ENCODE measurements around the gene NPHS1. TPM values are rescaled to one million over a fixed set of nuclear protein-coding genes. Genes with fewer than 3 reads are reported as not detected.
"Not testable (repeated sequence)": the region's sequence is repeated elsewhere in the genome, so short reads cannot be mapped to it uniquely, and the experiment has no call there.

NPHS1 gene
- total and polyA plus RNA-seq, 7 experiments from 2014 or later, result 0.30 to 0.51 TPM; not detected in 5

DNA sequence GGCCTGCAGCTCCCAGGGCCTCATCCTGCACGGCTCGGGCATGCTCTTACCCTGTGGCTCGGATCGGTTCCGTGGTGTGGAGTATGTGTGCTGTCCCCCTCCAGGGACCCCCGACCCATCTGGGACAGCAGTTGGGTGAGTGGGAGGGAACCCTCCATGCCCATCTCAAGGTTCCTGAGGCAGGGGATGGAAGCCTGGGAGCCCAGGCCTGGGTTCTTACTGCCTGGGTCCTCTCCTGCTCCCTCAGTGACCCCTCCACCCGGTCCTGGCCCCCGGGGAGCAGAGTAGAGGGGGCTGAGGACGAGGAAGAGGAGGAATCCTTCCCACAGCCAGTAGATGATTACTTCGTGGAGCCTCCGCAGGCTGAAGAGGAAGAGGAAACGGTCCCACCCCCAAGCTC, 19.3 kb upstream of the NPHS1 start:
- Mint-ChIP-seq H3K27me3 (peaks cover 19 to 48% (median 39%) of the 10 kb centered on the region in 5 donors), H3K27ac (no peak overlapping the region), H3K4me1 (peaks cover 13 to 23% (median 17%) of the 10 kb centered on the region in 7 donors), H3K36me3 (peaks cover 0 to 6% (median 0%) of the 10 kb centered on the region in 5 donors), H3K4me3 (no peak overlapping the region), H3K9me3 (peaks cover 0 to 4% (median 0%) of the 10 kb centered on the region in 11 donors)
- Histone ChIP-seq H3K4me3 (ENCODE audit: low read length) (no peak overlapping the region), H3K4me1 (ENCODE audit: control insufficient read depth in 2 of 2, insufficient read depth in 2 of 2, low read length in 2 of 2) (peaks cover 16 to 18% of the 10 kb centered on the region in 2 donors), H3K27ac (ENCODE audit: low read depth, low read length) (no peak overlapping the region), H3K36me3 (ENCODE audit: control insufficient read depth in 2 of 3, insufficient read depth in 3 of 3, low read length in 3 of 3) (no peaks in the 10 kb centered on the region), H3K27me3 (ENCODE audit: control insufficient read depth in 2 of 2, insufficient read depth in 2 of 2, low read length in 2 of 2) (peaks cover 5 to 7% of the 10 kb centered on the region in 2 donors), H3K9me3 (ENCODE audit: control insufficient read depth in 2 of 3, low read length in 3 of 3) (no peaks in the 10 kb centered on the region)
- ATAC-seq (no peak), DNase-seq (no peak)
- POLR2A ChIA-PET, result no interaction called here
- CTCF ChIA-PET, result no interaction called here
- intact Hi-C loops (cut with micrococcal nuclease), result no loop called here

DNA sequence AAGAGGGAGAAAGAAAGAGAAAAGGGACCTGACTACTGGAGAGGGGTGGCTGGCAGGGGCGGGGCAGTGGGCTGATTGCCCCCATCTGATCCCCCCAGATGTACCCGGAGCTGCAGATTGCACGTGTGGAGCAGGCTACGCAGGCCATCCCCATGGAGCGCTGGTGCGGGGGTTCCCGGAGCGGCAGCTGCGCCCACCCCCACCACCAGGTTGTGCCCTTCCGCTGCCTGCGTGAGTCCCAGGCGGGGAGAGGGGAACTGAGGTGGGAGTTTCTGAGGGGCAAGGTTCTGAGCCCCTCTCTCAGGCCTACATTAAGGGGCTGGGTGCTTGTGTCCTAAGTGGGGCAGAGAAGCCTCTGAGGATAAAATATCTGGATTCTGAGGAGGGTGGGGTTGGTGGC, 18.5 kb upstream of the NPHS1 start:
- ATAC-seq (no peak), DNase-seq (no peak)
- Mint-ChIP-seq H3K4me1 (peaks cover 13 to 23% (median 17%) of the 10 kb centered on the region in 7 donors), H3K36me3 (peaks cover 0 to 1% (median 0%) of the 10 kb centered on the region in 5 donors), H3K4me3 (peak overlapping the region in 2 of 10 donors; percentile 16 to 23), H3K27ac (no peak overlapping the region), H3K27me3 (peaks cover 22 to 49% (median 42%) of the 10 kb centered on the region in 5 donors), H3K9me3 (peaks cover 0 to 4% (median 0%) of the 10 kb centered on the region in 11 donors)
- POLR2A ChIA-PET, result no interaction called here
- Histone ChIP-seq H3K9me3 (ENCODE audit: control insufficient read depth in 2 of 3, low read length in 3 of 3) (no peaks in the 10 kb centered on the region), H3K4me1 (ENCODE audit: control insufficient read depth in 2 of 2, insufficient read depth in 2 of 2, low read length in 2 of 2) (peaks cover 16 to 18% of the 10 kb centered on the region in 2 donors), H3K27me3 (ENCODE audit: control insufficient read depth in 2 of 2, insufficient read depth in 2 of 2, low read length in 2 of 2) (peaks cover 5 to 7% of the 10 kb centered on the region in 2 donors), H3K27ac (ENCODE audit: low read depth, low read length) (no peak overlapping the region), H3K4me3 (ENCODE audit: low read length) (no peak overlapping the region), H3K36me3 (ENCODE audit: control insufficient read depth in 2 of 3, insufficient read depth in 3 of 3, low read length in 3 of 3) (no peaks in the 10 kb centered on the region)
- CTCF ChIA-PET, result no interaction called here
- intact Hi-C loops (cut with micrococcal nuclease), result no loop called here

DNA sequence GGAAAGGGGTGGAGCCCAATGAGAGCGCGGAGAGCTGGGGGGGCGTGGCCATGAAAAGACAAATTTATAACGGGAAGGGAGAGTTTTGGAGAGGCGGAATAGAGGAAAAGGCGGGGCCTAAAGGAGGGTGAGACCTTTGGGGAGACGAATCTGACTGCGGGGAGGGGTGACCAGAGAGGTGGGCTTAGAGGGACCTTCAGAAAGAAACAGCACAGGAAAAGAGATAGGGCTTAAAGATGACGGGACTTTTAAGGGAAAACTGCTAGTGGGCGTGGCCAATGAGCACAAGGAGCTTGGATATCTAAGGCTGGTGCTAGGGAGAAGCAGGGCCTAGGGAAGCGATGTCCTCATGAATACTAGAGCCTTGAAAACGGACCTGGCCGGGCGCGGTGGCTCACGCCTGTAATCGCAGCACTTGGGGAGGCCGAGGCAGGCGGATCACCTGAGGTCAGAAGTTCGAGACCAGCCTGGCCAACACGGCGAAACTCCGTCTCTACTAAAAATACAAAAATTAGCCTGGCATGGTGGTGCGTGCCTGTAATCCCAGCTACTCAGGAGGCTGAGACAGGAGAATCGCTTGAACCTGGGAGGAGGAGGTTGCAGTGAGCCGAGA, 17.9 kb upstream of the NPHS1 start:
- POLR2A ChIA-PET; H3K9me3 Mint-ChIP-seq; ATAC-seq; intact Hi-C loops (cut with micrococcal nuclease); DNase-seq; H3K4me3 ChIP-seq (ENCODE audit: low read length); H3K27me3 ChIP-seq (ENCODE audit: control insufficient read depth in 2 of 2, insufficient read depth in 2 of 2, low read length in 2 of 2); CTCF ChIA-PET; H3K27ac ChIP-seq (ENCODE audit: low read depth, low read length); H3K36me3 Mint-ChIP-seq; H3K9me3 ChIP-seq (ENCODE audit: control insufficient read depth in 2 of 3, low read length in 3 of 3); H3K36me3 ChIP-seq (ENCODE audit: control insufficient read depth in 2 of 3, insufficient read depth in 3 of 3, low read length in 3 of 3): not testable (repeated sequence)
- Mint-ChIP-seq H3K27me3 (peaks cover 22 to 55% (median 42%) of the 10 kb centered on the region in 5 donors), H3K4me3 (peak overlapping the region; percentile 75 to 92 (median 82)), H3K27ac (peak overlapping the region in 4 of 9 donors; percentile 20 to 68 (median 53)), H3K4me1 (peaks cover 13 to 23% (median 17%) of the 10 kb centered on the region in 7 donors)
- H3K4me1 ChIP-seq (ENCODE audit: control insufficient read depth in 2 of 2, insufficient read depth in 2 of 2, low read length in 2 of 2), result peaks cover 16 to 18% of the 10 kb centered on the region in 2 donors

DNA sequence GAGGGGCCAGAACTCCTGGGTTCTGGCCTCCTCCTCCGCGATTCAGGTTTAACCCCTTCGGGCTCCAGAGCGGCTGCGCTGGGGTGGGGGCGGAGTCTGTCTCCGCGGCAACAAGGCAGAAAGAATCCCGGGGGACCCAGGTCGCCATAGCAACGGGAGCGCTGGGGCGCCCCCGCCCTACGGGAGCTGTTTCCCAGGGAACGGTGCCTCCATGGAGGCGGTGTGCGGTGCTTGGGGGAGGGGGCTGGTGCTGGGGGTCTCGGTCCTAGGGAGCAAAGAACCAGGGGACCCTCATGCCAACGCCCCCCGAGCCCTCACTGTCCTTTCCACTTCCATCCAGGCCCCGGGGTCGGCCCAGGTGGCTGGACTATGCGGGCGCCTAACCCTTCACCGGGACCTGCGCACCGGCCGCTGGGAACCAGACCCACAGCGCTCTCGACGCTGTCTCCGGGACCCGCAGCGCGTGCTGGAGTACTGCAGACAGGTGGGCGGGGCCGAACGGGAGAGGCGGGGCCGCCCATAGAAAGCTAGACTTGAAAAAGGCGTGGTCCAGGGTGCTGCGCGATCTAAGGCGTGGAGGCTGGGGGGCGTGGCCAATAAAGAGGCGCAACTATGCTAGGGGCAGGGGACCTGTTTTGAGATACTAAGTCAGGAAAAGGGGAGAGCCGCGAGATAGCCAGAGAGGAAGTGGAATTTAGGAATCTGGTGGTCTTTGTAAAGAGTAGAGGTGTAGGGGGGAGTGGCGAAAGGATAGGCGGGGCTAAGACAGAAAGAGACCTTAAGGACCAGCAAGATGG, 17.2 kb upstream of the NPHS1 start:
- Histone ChIP-seq H3K9me3 (ENCODE audit: control insufficient read depth in 2 of 3, low read length in 3 of 3) (no peaks in the 10 kb centered on the region), H3K4me3 (ENCODE audit: low read length) (no peak overlapping the region), H3K27ac (ENCODE audit: low read depth, low read length) (no peak overlapping the region), H3K27me3 (ENCODE audit: control insufficient read depth in 2 of 2, insufficient read depth in 2 of 2, low read length in 2 of 2) (peaks cover 5 to 7% of the 10 kb centered on the region in 2 donors), H3K4me1 (ENCODE audit: control insufficient read depth in 2 of 2, insufficient read depth in 2 of 2, low read length in 2 of 2) (peaks cover 16 to 18% of the 10 kb centered on the region in 2 donors), H3K36me3 (ENCODE audit: control insufficient read depth in 2 of 3, insufficient read depth in 3 of 3, low read length in 3 of 3) (no peaks in the 10 kb centered on the region)
- Mint-ChIP-seq H3K36me3 (peaks cover 0 to 8% (median 0%) of the 10 kb centered on the region in 5 donors), H3K9me3 (peaks cover 0 to 7% (median 0%) of the 10 kb centered on the region in 11 donors), H3K4me1 (peaks cover 13 to 22% (median 17%) of the 10 kb centered on the region in 7 donors), H3K27me3 (peaks cover 22 to 57% (median 42%) of the 10 kb centered on the region in 5 donors), H3K4me3 (peak overlapping the region; percentile 75 to 92 (median 82)), H3K27ac (peak overlapping the region in 5 of 9 donors; percentile 12 to 68 (median 53))
- ChIA-PET CTCF (no interaction called here), POLR2A (interaction anchor here (1.2 kb wide), 1 partner anchor 29 kb away, joined by 5 read pairs; no protein-coding TSS in a partner anchor)
- DNase-seq (peak; percentile 55 to 88 (median 78)), ATAC-seq (peak; percentile 95)
- intact Hi-C loops (cut with micrococcal nuclease), result loop anchor here (1.0 to 5.0 kb wide), 8 partner anchors 33 to 221 kb away; partner anchors contain the start of genes ARHGAP33 (in 2 of the 2), ALKBH6 (in 1 of the 2), COX6B1 (in 1 of the 2) and HCST (in 1 of the 2)

DNA sequence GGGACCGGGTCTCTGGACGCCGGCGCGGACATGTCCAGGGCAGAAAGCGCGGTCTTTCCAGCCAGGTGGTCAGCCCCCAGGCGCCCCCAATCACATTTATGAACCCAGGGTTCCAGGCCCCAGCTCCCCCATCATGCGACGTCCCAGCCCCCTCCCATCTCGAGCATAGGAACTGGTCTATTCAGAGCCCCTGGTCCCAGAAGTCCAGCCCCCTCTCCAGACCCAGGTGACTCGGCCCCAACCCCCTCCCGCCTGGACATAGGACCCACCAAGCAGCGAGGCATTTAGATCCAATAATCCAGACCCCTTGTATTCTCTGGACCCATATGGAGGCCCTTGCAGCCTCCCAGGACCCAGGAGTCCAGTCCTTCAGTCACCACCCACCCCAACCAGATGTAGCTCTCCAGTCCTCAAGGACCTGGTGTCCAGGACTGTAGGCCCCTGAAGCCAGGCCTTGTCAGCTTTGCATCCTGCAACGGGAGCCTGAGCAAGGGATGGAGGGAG, 16.6 kb upstream of the NPHS1 start:
- Mint-ChIP-seq H3K27ac (peak overlapping the region in 1 of 9 donors; percentile 30), H3K4me3 (peak overlapping the region; percentile 21 to 92 (median 72)), H3K4me1 (peaks cover 13 to 22% (median 17%) of the 10 kb centered on the region in 7 donors), H3K27me3 (peaks cover 22 to 58% (median 41%) of the 10 kb centered on the region in 5 donors), H3K36me3 (peaks cover 0 to 8% (median 0%) of the 10 kb centered on the region in 5 donors), H3K9me3 (peaks cover 0 to 6% (median 0%) of the 10 kb centered on the region in 11 donors)
- intact Hi-C loops (cut with micrococcal nuclease), result loop anchor here (1.0 to 5.0 kb wide), 9 partner anchors 10 to 221 kb away; partner anchors contain the start of genes ARHGAP33 (in 2 of the 2), ALKBH6 (in 1 of the 2), COX6B1 (in 1 of the 2) and HCST (in 1 of the 2)
- Histone ChIP-seq H3K9me3 (ENCODE audit: control insufficient read depth in 2 of 3, low read length in 3 of 3) (no peaks in the 10 kb centered on the region), H3K4me3 (ENCODE audit: low read length) (no peak overlapping the region), H3K36me3 (ENCODE audit: control insufficient read depth in 2 of 3, insufficient read depth in 3 of 3, low read length in 3 of 3) (no peaks in the 10 kb centered on the region), H3K27me3 (ENCODE audit: control insufficient read depth in 2 of 2, insufficient read depth in 2 of 2, low read length in 2 of 2) (peaks cover 5 to 7% of the 10 kb centered on the region in 2 donors), H3K4me1 (ENCODE audit: control insufficient read depth in 2 of 2, insufficient read depth in 2 of 2, low read length in 2 of 2) (peaks cover 16 to 18% of the 10 kb centered on the region in 2 donors), H3K27ac (ENCODE audit: low read depth, low read length) (no peak overlapping the region)
- ChIA-PET POLR2A (interaction anchor here (1.2 kb wide), 1 partner anchor 29 kb away, joined by 5 read pairs; no protein-coding TSS in a partner anchor), CTCF (no interaction called here)
- DNase-seq (no peak), ATAC-seq (no peak)
